T47D (cell line): Measurements from ENCODE around the gene SEMA4G.

Experiments used
- DNase-seq, 2 experiments: peaks; one replicate each; pipeline versions ENCODE4 v3.0.0 to v3.0.0-alpha.2; 2011 to 2012; ENCODE audit warnings: low read depth in 1 of 2, low spot score in 1 of 2
- JUND ChIP-seq: IDR thresholded peaks from 2 replicates; pipeline ENCODE4 v1.6.1; 2012; ENCODE audit warnings: low read depth
- in situ Hi-C: cut with HindIII; loops from 2 replicates; pipeline ENCODE4 v1.10.0; 2016; ENCODE audit warnings: low sequenced_read_pairs, low pct_unique_long_range_greater_than_20kb

SEMA4G gene

DNA sequence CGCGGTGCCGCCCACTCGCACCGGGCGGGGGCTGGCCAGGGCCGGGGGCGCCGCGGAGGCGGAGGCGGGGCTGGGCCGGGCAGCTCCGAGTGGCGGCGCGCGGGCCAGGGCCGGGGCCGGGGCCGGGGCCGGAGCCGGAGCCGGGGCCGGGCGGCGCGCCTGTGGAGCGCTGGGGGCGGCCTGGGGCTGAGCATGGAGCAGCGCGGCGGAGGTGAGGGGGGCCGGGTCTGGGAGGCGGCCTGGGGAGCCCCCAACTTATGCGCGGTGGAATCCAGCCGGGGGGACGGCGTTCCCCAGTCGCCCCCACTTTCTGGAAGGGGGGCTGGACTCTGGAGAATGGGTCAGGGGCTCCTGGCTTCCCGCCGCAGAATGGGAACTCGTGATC is 30.4 kb downstream of the SEMA4G start, which contains the start of gene LZTS2:
Gene LZTS2 (plus strand): TSS at position 67 of the 385 bp plus-strand sequence. CDS start 2,731 bp downstream, outside the sequence.
- in situ Hi-C loops: no loop called here
- peak in 1 of 2 experiments; percentile 68 for DNase-seq
- TF ChIP-seq JUND: no peak

DNA sequence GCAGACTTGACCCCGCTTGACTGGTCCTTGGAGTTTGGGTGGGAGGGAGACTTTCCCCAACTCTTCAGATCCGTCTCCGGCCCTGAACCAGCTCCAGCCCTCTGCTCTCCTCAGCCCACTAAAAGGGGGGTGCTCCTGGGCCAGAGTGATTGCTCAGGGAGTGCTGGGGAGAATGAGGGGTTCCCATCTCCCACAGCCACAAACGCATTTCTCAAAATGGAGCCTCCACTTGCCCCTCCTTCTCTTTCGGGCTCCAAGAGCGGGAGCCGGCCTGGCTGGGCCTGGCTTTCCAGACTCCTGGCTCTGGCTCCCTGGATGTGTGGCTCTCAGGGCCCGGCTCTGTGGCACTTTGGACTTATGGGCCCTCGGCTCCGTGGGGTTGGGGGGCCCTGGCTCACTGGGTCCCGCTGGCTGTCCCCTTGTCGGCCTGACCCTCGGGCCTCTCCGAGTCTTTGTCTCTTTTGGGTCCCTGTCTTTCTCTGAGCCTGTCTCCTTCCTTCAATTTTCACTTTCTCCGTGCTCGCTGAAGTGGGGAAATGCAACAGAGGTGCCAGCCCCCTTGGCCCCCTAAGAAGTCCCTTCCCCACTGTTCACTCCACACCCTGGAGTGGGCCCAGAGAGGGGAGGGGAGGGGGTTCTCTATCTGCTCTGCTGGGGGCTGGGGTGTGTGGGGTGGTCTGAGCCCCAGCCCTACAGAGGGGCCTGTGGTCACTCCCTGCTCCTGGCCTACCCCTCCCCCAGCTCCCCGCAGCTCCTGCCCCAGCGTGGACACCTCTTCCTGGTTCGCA is 31.0 kb downstream of the SEMA4G start:
- DNase-seq: peak; percentile 39 to 64
- in situ Hi-C loops: no loop called here
- no peak for TF ChIP-seq JUND

DNA sequence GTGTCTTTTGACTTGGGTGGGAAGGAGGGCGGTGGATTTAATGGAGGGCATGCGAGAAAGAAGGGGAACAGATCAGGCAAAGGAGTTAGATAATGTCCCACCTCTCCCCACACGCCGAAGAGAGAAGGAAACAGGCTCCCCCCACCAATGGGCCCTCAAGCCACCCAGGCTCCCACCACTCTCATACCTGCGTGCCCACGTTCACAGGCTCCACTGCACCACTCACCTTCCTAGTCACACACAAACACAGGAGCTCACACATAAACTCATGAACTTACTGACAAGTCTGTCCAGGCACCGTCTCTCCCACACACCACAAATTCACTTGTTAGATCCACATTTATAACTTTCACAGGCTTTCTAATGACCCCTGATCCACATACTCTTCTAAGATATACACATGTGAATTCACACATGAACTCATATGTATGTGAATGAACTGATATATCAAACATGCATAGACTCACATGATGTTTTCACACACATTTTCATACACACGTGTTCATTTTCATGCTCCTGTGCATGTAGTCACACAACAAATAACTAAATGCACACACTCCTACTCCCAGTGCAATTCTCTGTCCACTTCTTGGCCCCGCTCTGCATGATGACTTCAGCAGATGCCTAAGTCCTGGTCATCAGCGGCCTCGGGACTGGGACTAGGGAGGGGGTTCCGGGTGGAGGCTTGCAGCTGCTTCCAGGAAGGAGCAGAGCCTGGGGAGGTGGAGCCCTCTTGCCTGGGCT is 31.8 kb downstream of the SEMA4G start:
- in situ Hi-C loops: no loop called here

DNA sequence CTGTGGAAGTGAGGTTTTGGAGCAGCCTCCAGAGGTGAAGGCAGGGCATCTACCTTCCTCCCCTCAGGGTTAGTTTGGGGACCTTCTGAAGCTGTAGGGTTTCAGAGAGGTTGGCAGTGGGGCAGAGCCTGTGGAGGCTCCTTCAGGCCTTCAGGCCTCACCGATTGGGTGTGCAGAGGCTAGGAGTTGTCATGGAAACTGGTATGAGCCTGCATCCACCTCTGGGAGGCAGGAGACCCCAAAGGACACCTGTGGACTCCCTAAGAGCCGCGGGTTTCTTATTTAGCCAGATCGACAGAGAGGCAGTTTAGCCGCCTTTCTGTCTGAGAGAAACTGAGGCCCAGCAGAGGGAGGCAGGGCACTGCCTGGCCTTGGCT is 32.3 kb downstream of the SEMA4G start:
- DNase-seq: no peak
- in situ Hi-C loops: no loop called here

More for the DNA sequence above, 31.8 kb downstream of the SEMA4G start:
- TF ChIP-seq JUND: no peak
- DNase-seq: peak in 1 of 2 experiments; percentile 52

DNA sequence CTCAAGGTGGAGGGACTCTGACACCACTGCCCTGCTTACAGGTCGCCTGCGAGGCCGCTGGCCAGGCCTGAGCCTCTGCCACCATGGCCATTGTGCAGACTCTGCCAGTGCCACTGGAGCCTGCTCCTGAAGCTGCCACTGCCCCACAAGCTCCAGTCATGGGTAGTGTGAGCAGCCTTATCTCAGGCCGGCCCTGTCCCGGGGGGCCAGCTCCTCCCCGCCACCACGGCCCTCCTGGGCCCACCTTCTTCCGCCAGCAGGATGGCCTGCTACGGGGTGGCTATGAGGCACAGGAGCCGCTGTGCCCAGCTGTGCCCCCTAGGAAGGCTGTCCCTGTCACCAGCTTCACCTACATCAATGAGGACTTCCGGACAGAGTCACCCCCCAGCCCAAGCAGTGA is 33.2 kb downstream of the SEMA4G start:
- no peak for DNase-seq
- in situ Hi-C loops: no loop called here
- TF ChIP-seq JUND: no peak

More for the DNA sequence above, 32.3 kb downstream of the SEMA4G start:
- TF ChIP-seq JUND: no peak

DNA sequence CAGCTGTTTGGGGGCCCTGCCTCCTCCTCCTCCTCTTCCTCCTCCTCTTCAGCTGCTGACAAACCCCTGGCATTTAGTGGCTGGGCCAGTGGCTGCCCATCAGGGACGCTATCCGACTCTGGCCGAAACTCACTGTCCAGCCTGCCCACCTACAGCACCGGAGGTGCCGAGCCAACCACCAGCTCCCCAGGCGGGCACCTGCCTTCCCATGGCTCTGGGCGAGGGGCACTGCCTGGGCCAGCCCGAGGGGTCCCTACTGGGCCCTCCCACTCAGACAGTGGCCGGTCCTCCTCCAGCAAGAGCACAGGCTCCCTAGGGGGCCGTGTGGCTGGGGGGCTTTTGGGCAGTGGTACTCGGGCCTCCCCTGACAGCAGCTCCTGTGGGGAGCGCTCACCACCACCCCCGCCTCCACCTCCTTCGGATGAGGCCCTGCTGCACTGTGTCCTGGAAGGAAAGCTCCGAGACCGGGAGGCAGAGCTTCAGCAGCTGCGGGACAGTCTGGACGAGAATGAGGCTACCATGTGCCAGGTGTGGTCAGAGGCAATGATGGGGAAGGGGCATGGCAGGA is 34.4 kb downstream of the SEMA4G start:
- in situ Hi-C loops: no loop called here
- no peak for TF ChIP-seq JUND
- DNase-seq: no peak

DNA sequence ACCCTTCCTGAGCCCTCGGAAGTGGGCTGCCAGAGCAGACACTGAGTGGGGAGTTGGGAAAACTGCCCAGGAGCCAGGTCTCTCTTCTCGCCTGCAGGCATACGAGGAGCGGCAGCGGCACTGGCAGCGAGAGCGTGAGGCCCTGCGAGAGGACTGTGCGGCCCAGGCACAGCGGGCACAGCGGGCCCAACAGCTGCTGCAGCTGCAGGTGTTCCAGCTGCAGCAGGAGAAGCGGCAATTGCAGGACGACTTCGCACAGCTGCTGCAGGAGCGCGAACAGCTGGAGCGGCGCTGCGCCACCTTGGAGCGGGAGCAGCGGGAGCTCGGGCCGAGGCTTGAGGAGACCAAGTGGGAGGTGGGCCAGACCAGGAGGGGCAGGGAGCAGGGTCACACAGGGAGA is 36.1 kb downstream of the SEMA4G start:
- no peak for DNase-seq
- in situ Hi-C loops: no loop called here
- TF ChIP-seq JUND: no peak

DNA sequence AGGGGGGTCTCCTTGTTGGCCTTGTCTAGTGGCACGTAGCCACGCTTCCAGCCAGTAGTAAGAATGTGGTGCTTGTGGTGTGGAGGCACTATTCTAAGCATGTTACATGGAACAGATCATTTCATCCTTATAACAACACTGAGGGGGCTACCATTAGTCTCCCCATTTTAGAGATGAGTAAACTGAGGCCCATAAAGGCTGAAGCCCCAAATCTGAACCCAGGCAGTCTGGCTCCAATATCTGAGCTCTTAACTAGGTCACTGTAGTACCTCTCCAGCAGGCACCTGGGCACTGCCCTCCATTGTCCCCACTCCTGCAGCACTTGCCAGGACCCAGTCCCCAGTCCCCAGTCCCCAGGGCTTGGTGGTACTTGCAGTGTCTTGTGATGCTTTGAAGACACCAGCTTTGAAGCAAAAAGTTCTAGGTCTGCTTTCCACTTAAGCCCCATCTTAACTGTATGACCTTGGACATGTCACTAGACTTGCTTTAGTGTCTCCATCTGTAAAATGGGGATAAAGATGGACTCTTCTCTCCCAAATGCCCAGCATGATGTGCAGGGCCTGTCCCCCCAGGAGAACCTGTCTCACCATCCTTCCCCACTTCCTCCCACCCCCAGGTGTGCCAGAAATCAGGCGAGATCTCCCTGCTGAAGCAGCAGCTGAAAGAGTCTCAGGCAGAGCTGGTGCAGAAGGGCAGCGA is 36.7 kb downstream of the SEMA4G start:
- in situ Hi-C loops: no loop called here
- DNase-seq: no peak
- TF ChIP-seq JUND: no peak

DNA sequence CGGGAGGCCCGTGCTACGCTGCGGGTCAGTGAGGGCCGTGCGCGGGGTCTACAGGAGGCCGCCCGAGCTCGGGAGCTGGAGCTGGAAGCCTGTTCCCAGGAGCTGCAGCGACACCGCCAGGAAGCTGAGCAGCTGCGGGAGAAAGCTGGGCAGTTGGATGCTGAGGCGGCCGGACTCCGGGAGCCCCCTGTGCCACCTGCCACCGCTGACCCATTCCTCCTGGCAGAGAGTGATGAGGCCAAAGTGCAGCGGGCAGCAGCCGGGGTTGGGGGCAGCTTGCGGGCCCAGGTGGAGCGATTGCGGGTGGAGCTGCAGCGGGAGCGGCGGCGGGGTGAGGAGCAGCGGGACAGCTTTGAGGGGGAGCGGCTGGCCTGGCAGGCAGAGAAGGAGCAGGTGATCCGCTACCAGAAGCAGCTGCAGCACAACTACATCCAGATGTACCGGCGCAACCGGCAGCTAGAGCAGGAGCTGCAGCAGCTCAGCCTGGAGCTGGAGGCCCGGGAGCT is 37.3 kb downstream of the SEMA4G start:
- in situ Hi-C loops: no loop called here

DNA sequence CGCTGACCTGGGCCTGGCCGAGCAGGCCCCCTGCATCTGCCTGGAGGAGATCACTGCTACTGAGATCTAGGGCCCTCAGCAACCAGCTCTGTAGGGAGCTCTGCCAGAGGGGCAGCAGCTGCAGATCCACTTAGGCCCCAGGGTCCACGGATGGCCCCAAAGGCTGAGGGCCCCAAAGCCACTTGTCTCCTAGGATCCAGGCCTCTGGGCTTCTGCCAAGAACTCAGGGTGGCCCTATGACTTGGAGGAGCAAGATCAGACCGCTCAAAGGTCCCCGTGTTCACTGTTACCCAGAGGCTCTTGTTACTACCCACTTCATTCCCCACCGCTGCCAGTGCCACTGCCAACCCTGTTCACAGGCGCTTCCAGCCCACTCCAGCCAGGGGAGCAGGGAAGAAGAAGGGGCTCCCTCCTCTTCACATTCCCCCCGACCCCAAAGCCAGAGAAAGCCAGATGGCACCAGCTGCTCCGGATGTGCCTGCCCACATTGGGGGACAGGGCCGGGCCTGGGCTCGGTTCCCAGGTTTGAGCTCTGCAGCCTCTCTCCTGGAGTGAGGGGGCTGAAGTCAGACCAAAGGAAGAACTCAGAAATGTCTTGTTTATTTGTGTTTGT is 37.9 kb downstream of the SEMA4G start:
- in situ Hi-C loops: no loop called here
- no peak for TF ChIP-seq JUND
- DNase-seq: no peak

More for the DNA sequence above, 37.3 kb downstream of the SEMA4G start:
- DNase-seq: no peak
- no peak for TF ChIP-seq JUND

DNA sequence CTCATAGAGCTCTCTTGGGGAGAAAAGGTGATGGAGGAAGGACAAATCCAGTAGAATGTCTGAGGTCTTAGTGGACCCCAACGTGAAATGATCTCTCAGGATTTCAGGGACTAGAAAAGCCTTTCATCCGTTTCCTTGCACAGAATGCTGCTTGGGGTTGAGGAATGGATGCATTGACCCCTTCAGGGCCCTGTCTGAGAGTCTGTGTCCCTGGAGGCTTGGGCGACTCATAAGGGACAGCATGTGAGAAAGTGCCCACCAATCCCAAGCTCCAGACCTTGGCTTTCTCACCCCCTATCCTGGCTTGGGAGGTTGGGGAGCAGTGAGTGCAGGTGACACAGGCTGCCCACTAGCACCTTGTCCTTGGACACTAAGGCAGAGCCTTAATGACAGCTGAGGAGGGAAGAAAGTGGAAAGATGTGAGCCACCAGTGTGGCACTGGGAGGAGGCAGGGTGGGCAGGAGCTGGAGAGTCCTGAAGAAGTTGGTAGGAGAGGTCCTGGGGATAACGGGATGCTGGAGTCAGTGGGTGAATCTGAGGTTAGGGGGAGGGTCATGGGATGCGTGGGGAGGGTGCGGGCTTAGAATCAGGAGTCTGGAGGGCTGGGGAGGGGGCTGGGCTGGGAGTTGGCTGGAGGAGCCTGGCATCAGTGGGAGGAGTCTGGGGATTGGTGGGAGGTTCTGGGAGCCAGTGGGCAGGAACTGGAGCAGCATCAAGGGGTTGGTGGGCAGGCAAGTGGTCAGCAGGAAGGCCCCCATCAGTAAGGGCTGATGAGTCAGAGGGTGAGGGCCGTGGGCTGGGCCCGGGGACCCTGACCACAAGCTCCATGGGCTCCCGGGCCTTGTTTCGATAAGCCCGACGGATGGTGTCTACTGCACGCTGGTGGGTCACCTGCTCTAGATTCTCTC is 38.9 kb downstream of the SEMA4G start:
- TF ChIP-seq JUND: no peak
- in situ Hi-C loops: no loop called here
- no peak for DNase-seq
